Measurements from ENCODE around the gene RRP1B.
"Not testable (repeated sequence)": the region's sequence is repeated elsewhere in the genome, so short reads cannot be mapped to it uniquely, and the experiment has no call there.

RRP1B gene

GRCh38 chr21:43669828-43670605 lies 10.7 kb downstream of the RRP1B start:
- no peak for DNase-seq

DNA sequence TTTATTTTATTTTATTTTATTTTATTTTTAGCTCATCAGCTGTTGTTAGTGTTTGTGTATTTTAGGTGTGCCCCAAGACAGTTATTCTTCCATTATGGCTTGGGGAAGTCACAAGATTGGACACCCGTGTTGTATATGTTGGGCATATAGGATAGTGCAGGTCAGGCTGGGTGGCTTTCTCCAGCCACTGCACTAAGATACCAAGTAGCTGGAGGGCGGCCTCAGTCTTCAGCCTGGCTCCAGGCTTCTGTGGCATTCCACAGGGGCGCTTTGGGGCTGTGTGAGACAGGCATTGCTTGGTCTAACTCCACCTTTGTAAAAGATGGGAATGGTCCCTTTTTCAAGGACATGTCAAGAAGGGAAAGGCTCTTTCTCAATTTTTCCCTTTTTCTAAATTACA lies 16.5 kb downstream of the RRP1B start:
- no peak for DNase-seq

DNA sequence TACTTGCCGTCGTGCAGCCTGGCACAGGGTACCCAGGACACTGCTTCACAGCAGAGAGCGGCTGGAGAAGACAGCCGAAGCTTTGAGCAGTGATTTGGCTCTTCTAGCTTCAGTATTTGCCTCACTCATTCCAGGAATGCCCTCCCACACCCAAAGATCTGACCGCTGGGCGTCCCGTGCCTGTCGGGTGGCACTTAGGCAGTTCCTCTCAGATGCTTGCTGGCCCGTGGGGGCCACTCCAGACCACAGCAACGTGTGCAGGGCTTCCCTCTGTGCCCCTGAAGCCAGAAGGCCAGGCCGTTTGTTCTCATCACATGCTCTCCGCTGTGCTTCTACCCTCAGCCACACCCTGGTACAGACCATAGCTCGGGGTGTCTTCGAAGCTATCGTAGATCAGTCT lies 17.0 kb downstream of the RRP1B start:
- DNase-seq, result no peak

GRCh38 chr21:43679951-43680350 lies 20.6 kb downstream of the RRP1B start:
- DNase-seq, result no peak

DNA sequence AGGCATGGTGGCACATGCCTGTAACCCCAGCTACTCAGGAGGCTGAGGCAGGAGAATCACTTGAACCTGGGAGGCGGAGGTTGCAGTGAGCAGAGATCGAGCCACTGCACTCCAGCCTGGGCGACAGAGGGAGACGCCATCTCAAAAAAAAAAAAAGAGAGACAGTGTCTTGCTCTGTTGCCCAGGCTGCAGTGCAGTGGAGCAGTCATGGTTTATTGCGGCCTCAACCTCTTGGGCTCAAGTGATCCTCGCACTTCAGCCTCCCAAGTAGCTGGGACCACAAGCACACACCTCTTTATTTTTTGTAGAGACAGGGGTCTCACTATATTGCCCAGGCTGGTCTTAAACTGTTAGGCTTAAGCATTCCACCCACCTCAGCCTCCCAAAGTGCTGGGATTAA lies 21.1 kb downstream of the RRP1B start:
- not testable (repeated sequence) for DNase-seq

DNA sequence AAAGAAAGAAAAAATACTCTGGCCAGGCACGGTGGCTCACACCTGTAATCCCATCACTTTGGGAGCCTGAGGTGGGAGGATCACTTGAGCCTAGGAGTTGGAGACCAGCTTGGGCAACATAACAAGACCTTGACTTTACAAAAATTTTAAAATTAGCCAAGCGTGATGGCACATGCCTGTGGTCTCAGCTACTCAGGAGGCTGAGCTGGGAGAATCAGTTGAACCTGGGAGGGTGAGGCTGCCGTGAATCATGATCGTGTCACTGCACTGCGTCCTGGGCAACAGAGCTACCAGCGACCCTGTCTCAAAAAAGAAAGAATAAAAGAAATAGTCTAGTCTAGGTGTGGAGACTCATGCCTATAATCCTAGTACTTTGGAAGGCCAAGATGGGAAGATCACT lies 22.3 kb downstream of the RRP1B start:
- no peak for DNase-seq

DNA sequence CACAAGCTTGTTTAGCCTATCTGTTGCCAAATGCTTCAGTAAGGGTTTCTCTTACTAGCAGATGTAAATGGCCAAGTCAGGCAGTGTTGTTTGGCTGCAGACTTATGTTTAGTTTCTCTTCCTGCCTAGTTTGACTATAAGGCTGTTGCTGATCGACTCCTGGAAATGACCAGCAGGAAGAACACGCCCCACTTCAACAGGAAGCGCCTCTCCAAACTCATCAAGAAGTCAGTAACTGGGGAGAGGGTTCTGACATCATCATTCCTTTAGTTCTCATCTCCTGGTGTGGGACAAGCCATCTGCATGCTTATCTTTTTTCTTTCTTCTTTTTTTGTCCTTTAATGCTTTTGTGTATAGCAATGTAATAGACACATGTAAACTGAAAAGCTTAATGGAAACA lies 25.1 kb downstream of the RRP1B start:
- DNase-seq, result no peak

DNA sequence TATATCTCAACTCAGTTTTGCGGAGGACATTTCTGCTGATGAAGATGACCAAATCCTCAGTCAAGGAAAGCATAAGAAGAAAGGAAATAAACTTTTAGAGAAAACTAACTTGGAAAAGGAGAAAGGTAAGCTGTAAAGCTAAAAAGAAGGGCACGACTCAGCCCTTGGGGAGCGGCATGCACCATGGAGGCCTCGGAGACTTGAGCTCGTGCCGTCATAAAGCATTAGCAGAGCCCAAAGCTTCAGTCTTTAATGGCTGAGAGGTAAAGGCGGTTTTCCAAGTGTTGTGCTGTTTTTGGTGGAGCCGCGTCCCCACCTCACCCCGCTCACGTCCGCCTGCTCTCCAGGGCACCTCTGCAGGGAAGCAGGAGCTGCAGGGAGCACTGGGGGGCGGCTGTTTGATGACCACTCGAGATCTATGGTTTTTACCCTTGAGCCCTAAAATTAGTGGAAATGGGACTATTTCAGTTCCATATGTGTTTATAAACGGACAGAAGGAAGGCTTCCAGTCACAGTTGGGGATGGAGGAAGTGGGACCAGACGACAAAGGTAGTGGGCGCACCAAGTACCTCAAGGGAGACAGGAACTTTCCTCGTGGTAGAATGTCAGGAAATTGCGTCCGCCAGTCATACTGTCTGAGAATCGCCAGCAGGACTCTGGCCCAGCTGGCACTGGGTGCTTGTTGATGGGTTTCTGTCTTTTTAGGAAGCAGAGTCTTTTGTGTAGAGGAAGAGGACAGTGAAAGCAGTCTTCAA lies 27.6 kb downstream of the RRP1B start:
- no peak for DNase-seq

GRCh38 chr21:43687566-43688399 lies 28.4 kb downstream of the RRP1B start:
- DNase-seq, result no peak

- no peak for DNase-seq
These were observed 29.5 kb downstream of the RRP1B start for GRCh38 chr21:43688906-43689305.

- no peak for DNase-seq
These were observed 30.4 kb downstream of the RRP1B start for GRCh38 chr21:43689556-43690337.

GRCh38 chr21:43690346-43690745 lies 31.0 kb downstream of the RRP1B start:
- no peak for DNase-seq

- no peak for DNase-seq
These were observed 31.9 kb downstream of the RRP1B start for GRCh38 chr21:43691086-43691795.

DNA sequence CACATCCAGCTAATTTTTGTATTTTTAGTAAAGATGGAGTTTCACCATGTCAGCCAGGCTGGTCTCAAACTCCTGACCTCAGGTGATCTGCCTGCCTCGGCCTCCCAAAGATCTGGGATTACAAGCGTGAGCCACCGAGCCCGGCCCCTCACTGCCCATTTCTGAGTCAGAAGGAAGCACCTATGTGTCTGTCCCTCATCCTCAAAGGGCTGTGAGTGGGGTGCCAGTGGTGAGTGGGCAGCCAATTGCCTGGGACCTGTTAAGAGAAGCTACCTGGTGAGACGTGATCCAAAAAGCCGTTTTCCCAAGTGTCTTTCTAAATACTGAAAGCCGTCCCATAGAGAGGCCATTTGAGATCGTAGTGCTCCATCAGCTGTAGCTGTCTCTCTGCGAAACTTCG lies 32.4 kb downstream of the RRP1B start:
- DNase-seq, result no peak

DNA sequence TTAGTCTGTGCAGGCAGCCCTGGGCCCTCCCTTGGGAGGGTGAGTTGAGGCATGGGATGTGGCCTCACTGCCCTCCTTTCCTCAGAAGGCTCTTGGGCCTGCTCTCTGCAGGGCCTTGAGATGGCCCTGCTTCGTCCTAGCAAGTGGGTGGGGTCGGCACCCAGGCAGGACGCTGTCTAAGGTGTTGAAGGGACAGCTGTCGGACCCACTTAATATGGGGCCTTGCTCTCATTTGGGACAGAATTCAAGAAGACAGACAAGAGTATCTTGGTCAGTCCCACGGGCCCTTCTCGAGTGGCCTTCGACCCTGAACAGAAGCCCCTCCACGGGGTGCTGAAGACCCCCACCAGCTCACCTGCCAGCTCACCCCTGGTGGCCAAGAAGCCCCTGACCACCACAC lies 33.6 kb downstream of the RRP1B start:
- no peak for DNase-seq

DNA sequence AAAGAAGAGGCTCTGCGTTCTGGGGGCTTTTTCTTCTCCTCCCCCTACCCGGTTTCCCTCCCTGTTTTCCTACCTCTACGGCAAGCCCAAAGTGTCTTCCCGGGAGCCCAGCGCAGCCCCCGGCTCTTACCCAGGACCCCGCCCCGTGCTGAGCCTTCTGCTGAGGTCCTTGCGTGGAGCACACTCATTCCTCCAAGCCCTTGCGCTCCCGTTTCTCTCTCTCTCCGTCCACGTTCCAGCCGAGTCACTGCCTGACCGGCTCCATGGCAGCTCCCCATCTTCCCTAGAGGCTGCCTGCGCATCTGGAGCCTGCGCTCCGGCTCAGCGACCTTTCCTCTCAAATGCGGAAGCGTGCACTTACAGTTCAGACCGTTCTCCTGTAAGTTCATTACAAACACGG lies 34.6 kb downstream of the RRP1B start:
- DNase-seq, result no peak

DNA sequence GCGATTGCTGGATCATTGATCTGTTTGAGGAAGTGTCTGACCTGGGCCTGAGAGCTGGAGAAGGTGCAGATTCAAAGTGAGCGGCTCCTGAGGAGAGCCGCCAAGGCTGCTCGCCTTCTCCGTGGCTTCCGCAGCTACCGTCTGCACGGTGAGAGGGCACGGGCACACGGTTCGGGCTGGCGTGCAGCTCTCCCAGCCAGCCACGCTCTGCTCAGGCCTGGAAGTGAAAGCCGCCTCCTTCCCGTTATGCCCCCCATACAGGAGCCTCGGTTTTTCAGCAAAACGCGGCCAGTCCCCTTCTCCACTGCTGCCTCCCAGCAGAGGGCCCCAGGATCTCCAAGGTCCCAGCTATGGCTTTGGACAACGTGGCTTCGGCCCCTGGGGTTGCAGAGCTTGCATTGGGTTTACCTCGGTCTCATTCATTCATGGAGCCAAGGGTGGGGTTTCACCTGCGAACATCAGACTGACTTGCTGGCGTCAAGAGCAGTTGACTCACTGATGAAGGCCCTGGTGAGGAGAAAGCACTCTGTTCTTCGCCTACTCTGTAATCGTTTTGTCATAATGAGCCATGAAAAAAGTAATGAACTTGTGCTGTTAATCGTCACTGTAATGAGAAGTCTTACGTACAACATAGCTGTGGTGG lies 35.2 kb downstream of the RRP1B start:
- DNase-seq, result no peak

DNA sequence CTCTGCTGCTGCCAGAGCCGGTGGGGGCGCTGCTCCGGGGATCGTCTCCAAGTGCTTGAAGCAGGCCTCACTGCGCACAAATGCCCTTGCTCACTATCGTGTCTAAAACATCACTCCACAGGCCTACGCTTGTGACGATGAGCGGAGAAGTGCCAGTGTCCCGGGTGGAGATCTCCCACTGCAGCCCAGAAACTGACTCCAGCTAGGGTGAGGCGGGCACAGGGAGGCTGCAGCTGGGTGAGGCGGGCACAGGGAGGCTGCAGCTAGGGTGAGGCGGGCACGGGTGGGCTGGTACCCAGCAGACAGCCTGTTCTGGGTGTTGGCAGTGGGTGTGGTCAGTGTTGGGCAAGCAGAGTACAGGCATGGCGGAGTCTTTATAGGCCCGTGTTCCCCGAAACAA lies 36.9 kb downstream of the RRP1B start:
- no peak for DNase-seq

- no peak for DNase-seq
These were observed 38.6 kb downstream of the RRP1B start for GRCh38 chr21:43697758-43698643.

GRCh38 chr21:43699492-43699777 lies 40.1 kb downstream of the RRP1B start:
- DNase-seq, result not testable (repeated sequence)

Measured in fibroblast of skin of back (primary cell).